ENCODE results near the gene SSTR1. TPM values are rescaled to one million over a fixed set of nuclear protein-coding genes. Genes with fewer than 3 reads are reported as not detected.

Gene SSTR1
- total RNA-seq, 1 donor from 2014 or later = 0.21 TPM

GRCh38 chr14:38254571-38255407 lies 47.1 kb downstream of the SSTR1 start:
- Mint-ChIP-seq H3K27ac (ENCODE audit: unreplicated experiment) (no peak overlapping the region), H3K36me3 (ENCODE audit: low read depth, unreplicated experiment) (no peaks in the 10 kb centered on the region), H3K4me3 (ENCODE audit: unreplicated experiment) (peak overlapping the region; percentile 40), H3K27me3 (ENCODE audit: unreplicated experiment) (peaks cover 5% of the 10 kb centered on the region), H3K9me3 (ENCODE audit: unreplicated experiment) (no peaks in the 10 kb centered on the region), H3K4me1 (ENCODE audit: unreplicated experiment) (peaks cover 13% of the 10 kb centered on the region)
- no peak for TF ChIP-seq CTCF (IDR thresholded peaks at IDR 0.05; ENCODE audit: unreplicated experiment)
- peak; percentile 24 for DNase-seq (ENCODE audit: low spot score)

GRCh38 chr14:38255408-38255672 lies 47.6 kb downstream of the SSTR1 start:
- Mint-ChIP-seq H3K36me3 (ENCODE audit: low read depth, unreplicated experiment) (no peaks in the 10 kb centered on the region), H3K9me3 (ENCODE audit: unreplicated experiment) (no peaks in the 10 kb centered on the region), H3K27me3 (ENCODE audit: unreplicated experiment) (peaks cover 5% of the 10 kb centered on the region), H3K27ac (ENCODE audit: unreplicated experiment) (no peak overlapping the region), H3K4me3 (ENCODE audit: unreplicated experiment) (peak overlapping the region; percentile 37), H3K4me1 (ENCODE audit: unreplicated experiment) (peaks cover 13% of the 10 kb centered on the region)
- TF ChIP-seq CTCF (IDR thresholded peaks at IDR 0.05; ENCODE audit: unreplicated experiment) = no peak
- peak; percentile 38 for DNase-seq (ENCODE audit: low spot score)

GRCh38 chr14:38255673-38256532 lies 48.2 kb downstream of the SSTR1 start, which contains the start of gene CLEC14A:
TSS of gene CLEC14A (minus strand) at chr14:38256093. CDS start at chr14:38256022, 71 bp downstream.
- Mint-ChIP-seq H3K4me3 (ENCODE audit: unreplicated experiment) (peak within 1 kb of the TSS; percentile 82), H3K27me3 (ENCODE audit: unreplicated experiment) (peaks cover 6% of the 10 kb centered on the region), H3K27ac (ENCODE audit: unreplicated experiment) (no peak within 1 kb of the TSS), H3K9me3 (ENCODE audit: unreplicated experiment) (no peaks in the 10 kb centered on the region), H3K4me1 (ENCODE audit: unreplicated experiment) (peaks cover 13% of the 10 kb centered on the region), H3K36me3 (ENCODE audit: low read depth, unreplicated experiment) (no peaks in the 10 kb centered on the region)
- peak; percentile 47 for DNase-seq (ENCODE audit: low spot score)
- TF ChIP-seq CTCF (IDR thresholded peaks at IDR 0.05; ENCODE audit: unreplicated experiment) = no peak

- TF ChIP-seq CTCF (IDR thresholded peaks at IDR 0.05; ENCODE audit: unreplicated experiment) = no peak
- Mint-ChIP-seq H3K4me1 (ENCODE audit: unreplicated experiment) (peaks cover 13% of the 10 kb centered on the region), H3K27me3 (ENCODE audit: unreplicated experiment) (peaks cover 6% of the 10 kb centered on the region), H3K4me3 (ENCODE audit: unreplicated experiment) (peak overlapping the region; percentile 82), H3K36me3 (ENCODE audit: low read depth, unreplicated experiment) (no peaks in the 10 kb centered on the region), H3K9me3 (ENCODE audit: unreplicated experiment) (no peaks in the 10 kb centered on the region), H3K27ac (ENCODE audit: unreplicated experiment) (no peak overlapping the region)
- DNase-seq (ENCODE audit: low spot score) = no peak
Observed at GRCh38 chr14:38256533-38256840, 48.8 kb downstream of the SSTR1 start.

- H3K9me3 Mint-ChIP-seq (ENCODE audit: unreplicated experiment) = no peaks in the 10 kb centered on the region
- no peak for TF ChIP-seq CTCF (IDR thresholded peaks at IDR 0.05; ENCODE audit: unreplicated experiment)
- H3K27ac Mint-ChIP-seq (ENCODE audit: unreplicated experiment) = no peak overlapping the region
- no peak overlapping the region for H3K4me3 Mint-ChIP-seq (ENCODE audit: unreplicated experiment)
- H3K27me3 Mint-ChIP-seq (ENCODE audit: unreplicated experiment) = peaks cover 6% of the 10 kb centered on the region
- H3K4me1 Mint-ChIP-seq (ENCODE audit: unreplicated experiment) = peaks cover 13% of the 10 kb centered on the region
- DNase-seq (ENCODE audit: low spot score) = no peak
- H3K36me3 Mint-ChIP-seq (ENCODE audit: low read depth, unreplicated experiment) = no peaks in the 10 kb centered on the region
Observed at GRCh38 chr14:38257507-38257906, 49.8 kb downstream of the SSTR1 start.
